Measurements from ENCODE around the gene EML3. TPM values are rescaled to one million over a fixed set of nuclear protein-coding genes. Genes with fewer than 3 reads are reported as not detected.
"Not testable (repeated sequence)": the region's sequence is repeated elsewhere in the genome, so short reads cannot be mapped to it uniquely, and the experiment has no call there.

Gene EML3
- total and polyA plus RNA-seq, 5 donors: 23.5 to 33.3 (median 23.9) TPM

DNA sequence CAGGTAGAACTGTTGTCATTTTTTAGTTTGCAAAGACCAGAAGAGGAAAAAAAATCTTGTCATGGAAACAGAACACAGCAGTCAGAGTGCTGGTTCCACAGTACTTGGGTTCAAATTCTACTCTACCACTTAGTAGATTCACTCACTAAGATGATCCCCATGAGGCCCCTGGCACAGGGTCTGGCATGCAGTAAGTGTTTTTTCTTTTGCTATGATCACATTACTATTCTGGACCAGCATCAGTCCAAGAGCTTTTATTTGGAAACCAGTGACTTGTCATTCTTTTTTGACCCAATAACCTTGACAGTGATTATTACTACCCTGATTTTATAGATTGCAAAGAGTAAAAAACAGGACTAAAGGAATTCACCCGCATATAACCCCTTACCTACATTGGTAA lies 43.0 kb downstream of the EML3 start:
- H3K4me1 ChIP-seq (ENCODE audit: control insufficient read depth, insufficient read depth, low read length): no peaks in the 10 kb centered on the region
- no peak overlapping the region for H3K27ac ChIP-seq (ENCODE audit: low read length)
- 78% methylated on average over 1 of the region's 1 CpG for WGBS
- no peak overlapping the region for H3K4me3 ChIP-seq (ENCODE audit: low read length)
- intact Hi-C loops (cut with DNase I): loop anchor here in 1 of 4 donors (10.0 kb wide), 1 partner anchor 75 kb away; no protein-coding TSS in a partner anchor
- H3K9me3 ChIP-seq (ENCODE audit: control insufficient read depth, low read length): no peaks in the 10 kb centered on the region
- ATAC-seq (no peak), DNase-seq (no peak)
- H3K27me3 ChIP-seq (ENCODE audit: control insufficient read depth, insufficient read depth): no peaks in the 10 kb centered on the region

- DNase-seq (no peak), ATAC-seq (no peak)
- H3K27me3 ChIP-seq (ENCODE audit: control insufficient read depth, insufficient read depth): no peaks in the 10 kb centered on the region
- intact Hi-C loops (cut with DNase I): loop anchor here in 1 of 4 donors (10.0 kb wide), 1 partner anchor 72 kb away; no protein-coding TSS in a partner anchor
- H3K9me3 ChIP-seq (ENCODE audit: control insufficient read depth, low read length): no peaks in the 10 kb centered on the region
- H3K4me1 ChIP-seq (ENCODE audit: control insufficient read depth, insufficient read depth, low read length): no peaks in the 10 kb centered on the region
- 82% methylated on average over 8 of the region's 8 CpGs for WGBS
- H3K4me3 ChIP-seq (ENCODE audit: low read length): no peak overlapping the region
- no peak overlapping the region for H3K27ac ChIP-seq (ENCODE audit: low read length)
Observed at GRCh38 chr11:62567018-62567633, 45.4 kb downstream of the EML3 start.

DNA sequence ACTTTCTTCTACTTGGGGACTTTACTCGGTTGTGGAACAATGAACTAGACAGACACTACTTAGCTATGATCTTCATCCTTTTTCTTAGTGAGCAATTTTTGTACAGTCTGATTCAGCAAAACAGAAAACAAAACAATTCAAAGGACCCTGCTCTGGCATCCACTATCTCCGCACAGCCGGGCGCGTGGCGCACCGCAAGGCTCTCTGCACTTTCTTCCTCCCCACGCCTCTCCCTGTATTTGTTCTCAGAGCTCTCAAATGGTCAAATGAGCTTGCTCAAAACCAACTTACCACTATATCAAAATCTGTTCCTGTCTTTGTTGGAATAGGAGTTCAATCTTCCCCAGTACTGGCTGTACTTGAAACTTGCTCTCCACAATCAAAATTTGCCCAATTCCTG lies 46.3 kb downstream of the EML3 start:
- 89% methylated on average over 8 of the region's 8 CpGs for WGBS
- Histone ChIP-seq H3K4me3 (ENCODE audit: low read length) (no peak overlapping the region), H3K4me1 (ENCODE audit: control insufficient read depth, insufficient read depth, low read length) (no peaks in the 10 kb centered on the region), H3K9me3 (ENCODE audit: control insufficient read depth, low read length) (no peaks in the 10 kb centered on the region), H3K27me3 (ENCODE audit: control insufficient read depth, insufficient read depth) (no peaks in the 10 kb centered on the region), H3K27ac (ENCODE audit: low read length) (no peak overlapping the region)
- intact Hi-C loops (cut with DNase I): loop anchor here in 1 of 4 donors (10.0 kb wide), 1 partner anchor 71 kb away; no protein-coding TSS in a partner anchor
- no peak for ATAC-seq
- DNase-seq: no peak

DNA sequence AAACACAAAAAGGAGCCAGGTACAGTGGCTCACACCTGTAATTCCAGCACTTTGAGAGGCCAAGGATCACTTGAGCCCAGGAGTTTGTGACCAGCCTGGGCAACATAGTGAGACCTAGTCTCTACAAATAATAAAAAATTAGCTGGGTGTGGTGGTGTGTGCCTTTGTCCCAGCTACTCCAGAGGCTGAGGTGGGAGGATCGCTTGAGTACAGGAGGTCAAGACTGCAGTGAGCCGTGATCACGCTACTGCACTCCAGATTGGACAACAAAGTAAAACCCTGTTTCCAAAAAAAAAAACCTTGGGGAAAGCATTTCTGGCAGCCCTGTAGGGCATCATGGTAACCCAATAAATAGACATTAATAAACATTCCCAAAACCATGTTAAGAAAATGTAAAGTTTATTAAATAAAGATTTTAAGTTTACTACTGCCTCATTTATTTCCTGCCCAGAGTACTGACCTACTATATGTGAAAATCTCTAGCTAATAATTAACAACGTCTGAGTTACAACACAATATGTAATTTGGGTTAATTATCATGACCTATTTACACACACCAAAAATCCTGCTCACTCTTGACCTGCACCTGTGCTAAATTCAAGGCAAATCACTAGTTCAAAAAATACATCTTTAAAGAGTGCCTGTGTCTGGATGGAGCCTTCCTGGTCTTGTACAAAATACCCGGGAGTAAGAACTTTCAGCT lies 47.3 kb downstream of the EML3 start:
- Histone ChIP-seq H3K27ac (ENCODE audit: low read length) (no peak overlapping the region), H3K4me3 (ENCODE audit: low read length) (no peak overlapping the region), H3K27me3 (ENCODE audit: control insufficient read depth, insufficient read depth) (no peaks in the 10 kb centered on the region), H3K4me1 (ENCODE audit: control insufficient read depth, insufficient read depth, low read length) (no peaks in the 10 kb centered on the region), H3K9me3 (ENCODE audit: control insufficient read depth, low read length) (no peaks in the 10 kb centered on the region)
- intact Hi-C loops (cut with DNase I): loop anchor here in 1 of 4 donors (10.0 kb wide), 1 partner anchor 70 kb away; no protein-coding TSS in a partner anchor
- no peak for DNase-seq
- no peak for ATAC-seq
- WGBS: 68% methylated on average over 5 of the region's 5 CpGs

GRCh38 chr11:62561677-62562230 lies 50.8 kb downstream of the EML3 start:
- intact Hi-C loops (cut with DNase I): loop anchor here in 2 of 4 donors (2.0 to 10.0 kb wide), 2 partner anchors 67 to 137 kb away; no protein-coding TSS in a partner anchor
- not testable (repeated sequence) for H3K4me3 ChIP-seq (ENCODE audit: low read length); H3K9me3 ChIP-seq (ENCODE audit: control insufficient read depth, low read length); H3K4me1 ChIP-seq (ENCODE audit: control insufficient read depth, insufficient read depth, low read length); H3K27ac ChIP-seq (ENCODE audit: low read length); DNase-seq; H3K27me3 ChIP-seq (ENCODE audit: control insufficient read depth, insufficient read depth); ATAC-seq
- 74% methylated on average over 3 of the region's 3 CpGs for WGBS

DNA sequence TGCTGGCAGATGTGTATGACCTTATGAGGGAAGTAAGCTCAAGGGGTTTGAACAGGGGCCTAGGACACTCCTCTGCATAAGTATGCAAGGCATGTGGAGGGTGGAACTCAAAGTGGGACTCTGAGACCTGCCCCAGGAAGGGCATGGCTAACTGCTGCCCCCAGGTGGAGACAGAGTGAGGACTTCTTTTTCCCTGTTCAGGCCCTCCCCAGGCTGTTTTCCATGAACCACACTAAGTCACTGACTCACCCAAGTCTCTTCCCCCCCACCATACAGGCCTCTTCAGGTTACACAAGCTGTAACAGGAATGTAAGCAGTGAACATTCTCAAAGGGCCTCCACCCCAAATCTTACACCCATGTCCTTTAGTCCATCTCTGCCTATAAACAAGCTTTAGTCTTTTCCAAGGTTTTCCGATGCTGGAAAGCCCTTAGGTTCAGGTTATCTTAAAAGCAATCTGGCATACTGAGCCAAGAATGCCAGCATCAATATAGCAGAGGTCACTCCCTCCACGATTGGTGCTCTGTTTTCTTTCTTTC lies 51.9 kb downstream of the EML3 start:
- Histone ChIP-seq H3K4me1 (ENCODE audit: control insufficient read depth, insufficient read depth, low read length) (peaks cover 18% of the 10 kb centered on the region), H3K27ac (ENCODE audit: low read length) (peak overlapping the region; percentile 85), H3K4me3 (ENCODE audit: low read length) (no peak overlapping the region), H3K9me3 (ENCODE audit: control insufficient read depth, low read length) (no peaks in the 10 kb centered on the region), H3K27me3 (ENCODE audit: control insufficient read depth, insufficient read depth) (no peaks in the 10 kb centered on the region)
- ATAC-seq (peak; percentile 82 to 84), DNase-seq (peak; percentile 88 to 92 (median 90))
- 40% methylated on average over 2 of the region's 2 CpGs for WGBS
- intact Hi-C loops (cut with DNase I): loop anchor here in 2 of 4 donors (2.0 to 10.0 kb wide), 2 partner anchors 66 to 136 kb away; no protein-coding TSS in a partner anchor

DNA sequence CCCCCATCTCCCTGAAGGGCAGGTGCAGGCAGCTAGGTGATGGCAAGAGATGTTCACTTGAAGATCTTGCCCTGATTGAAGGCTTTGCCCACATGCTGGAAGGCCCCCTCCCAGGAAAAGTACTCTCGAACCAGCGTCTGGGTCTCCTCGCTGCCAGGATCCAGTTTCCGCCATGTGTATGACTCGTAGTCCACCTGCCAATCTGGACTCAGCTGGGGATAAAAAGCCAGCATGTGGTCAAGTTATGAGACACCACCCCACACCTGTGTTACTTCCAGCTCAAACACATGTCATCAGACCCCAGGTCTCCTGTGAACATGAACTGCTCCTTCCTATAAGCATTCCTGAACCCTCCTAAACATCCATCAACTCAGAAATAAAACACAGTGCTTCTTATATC lies 52.9 kb downstream of the EML3 start:
- not testable (repeated sequence) for H3K27me3 ChIP-seq (ENCODE audit: control insufficient read depth, insufficient read depth); H3K9me3 ChIP-seq (ENCODE audit: control insufficient read depth, low read length); ATAC-seq; DNase-seq; H3K4me3 ChIP-seq (ENCODE audit: low read length)
- peaks cover 25% of the 10 kb centered on the region for H3K4me1 ChIP-seq (ENCODE audit: control insufficient read depth, insufficient read depth, low read length)
- WGBS: 81% methylated on average over 5 of the region's 5 CpGs
- intact Hi-C loops (cut with DNase I): loop anchor here in 3 of 4 donors (2.0 to 10.0 kb wide), 3 partner anchors 65 to 135 kb away; no protein-coding TSS in a partner anchor
- peak overlapping the region; percentile 79 for H3K27ac ChIP-seq (ENCODE audit: low read length)

- whole genome bisulfite sequencing: 83% methylated on average over 8 of the region's 8 CpGs
- H3K27ac ChIP-seq (ENCODE audit: low read length): peak overlapping the region; percentile 25
Observed at GRCh38 chr11:62559204-62559603, 53.4 kb downstream of the EML3 start.

DNA sequence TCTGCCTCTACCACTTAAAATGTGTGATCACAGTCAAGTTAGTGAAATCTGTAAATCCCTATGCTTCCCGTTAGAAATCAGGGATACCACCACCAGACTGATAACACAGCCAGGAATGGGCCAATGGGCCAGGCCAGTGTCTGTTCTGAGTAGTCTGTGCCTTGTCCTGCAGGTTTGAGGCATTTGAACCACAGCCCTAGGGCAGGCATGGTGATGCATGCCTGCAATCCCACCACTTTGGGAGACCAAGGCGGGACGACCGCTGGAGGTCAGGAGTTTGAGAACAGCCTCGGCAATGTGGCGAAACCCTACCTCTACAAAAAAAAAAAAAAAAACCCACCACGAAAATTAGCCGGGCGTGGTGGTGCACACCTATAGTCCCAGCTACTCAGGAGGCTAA lies 53.9 kb downstream of the EML3 start:
- Histone ChIP-seq H3K4me3 (ENCODE audit: low read length) (no peak overlapping the region), H3K27ac (ENCODE audit: low read length) (no peak overlapping the region), H3K9me3 (ENCODE audit: control insufficient read depth, low read length) (no peaks in the 10 kb centered on the region), H3K4me1 (ENCODE audit: control insufficient read depth, insufficient read depth, low read length) (peaks cover 34% of the 10 kb centered on the region), H3K27me3 (ENCODE audit: control insufficient read depth, insufficient read depth) (no peaks in the 10 kb centered on the region)
- ATAC-seq (no peak), DNase-seq (no peak)
- 87% methylated on average over 9 of the region's 9 CpGs for WGBS
- intact Hi-C loops (cut with DNase I): loop anchor here in 1 of 4 donors (10.0 kb wide), 1 partner anchor 134 kb away; no protein-coding TSS in a partner anchor

More at GRCh38 chr11:62559204-62559603, 53.4 kb downstream of the EML3 start:
- Histone ChIP-seq H3K9me3 (ENCODE audit: control insufficient read depth, low read length) (no peaks in the 10 kb centered on the region), H3K4me1 (ENCODE audit: control insufficient read depth, insufficient read depth, low read length) (peaks cover 29% of the 10 kb centered on the region), H3K4me3 (ENCODE audit: low read length) (no peak overlapping the region), H3K27me3 (ENCODE audit: control insufficient read depth, insufficient read depth) (no peaks in the 10 kb centered on the region)
- intact Hi-C loops (cut with DNase I): loop anchor here in 1 of 4 donors (10.0 kb wide), 1 partner anchor 134 kb away; no protein-coding TSS in a partner anchor
- ATAC-seq (no peak), DNase-seq (no peak)

DNA sequence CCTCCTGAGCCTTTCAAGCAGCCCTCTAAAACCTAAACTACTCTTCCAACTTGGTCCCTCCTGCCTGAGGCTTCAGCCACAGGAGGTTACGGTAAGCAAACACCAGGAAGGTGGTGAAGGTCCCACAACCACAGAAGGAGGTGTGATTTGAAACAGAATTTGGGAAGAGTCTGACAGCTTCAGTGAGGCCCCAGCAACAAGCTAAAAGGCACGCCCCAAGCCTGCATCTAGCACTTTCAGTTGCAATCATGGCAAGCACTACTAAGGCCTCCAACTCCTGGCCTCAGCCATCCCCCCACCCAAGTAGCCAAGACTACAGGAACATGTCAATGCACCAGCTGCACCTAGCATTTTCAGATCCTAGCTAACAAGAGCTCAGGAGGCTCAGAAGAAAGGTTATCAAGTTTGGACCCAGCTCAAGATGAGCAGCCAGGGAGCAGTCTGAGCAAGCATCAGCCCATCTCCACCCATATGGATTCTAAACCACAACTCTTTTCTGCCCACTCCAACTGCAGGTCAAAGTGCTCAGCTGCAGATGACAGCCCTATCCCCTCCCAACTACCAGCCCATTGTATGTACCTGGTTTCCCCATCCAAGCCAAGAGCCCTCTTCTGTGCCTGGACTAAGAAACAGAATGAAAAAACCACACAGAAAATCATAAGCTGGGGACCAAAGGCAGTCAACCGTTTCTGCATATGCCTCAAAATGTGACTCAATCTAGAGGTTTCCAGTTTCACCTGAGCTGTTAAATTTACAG lies 55.5 kb downstream of the EML3 start:
- Histone ChIP-seq H3K9me3 (ENCODE audit: control insufficient read depth, low read length) (no peaks in the 10 kb centered on the region), H3K4me1 (ENCODE audit: control insufficient read depth, insufficient read depth, low read length) (peaks cover 44% of the 10 kb centered on the region), H3K4me3 (ENCODE audit: low read length) (no peak overlapping the region), H3K27ac (ENCODE audit: low read length) (peak overlapping the region; percentile 83), H3K27me3 (ENCODE audit: control insufficient read depth, insufficient read depth) (no peaks in the 10 kb centered on the region)
- DNase-seq (no peak), ATAC-seq (no peak)
- 56% methylated on average over 3 of the region's 3 CpGs for WGBS
- intact Hi-C loops (cut with DNase I): loop anchor here in 1 of 4 donors (10.0 kb wide), 1 partner anchor 132 kb away; no protein-coding TSS in a partner anchor
